Caco-2 (cell line): ENCODE results near the gene BCAR1. TPM values are rescaled to one million over a fixed set of nuclear protein-coding genes. Genes with fewer than 3 reads are reported as not detected.

ENCODE experiments used
- BruUV-seq: library from RNA; stranded (reverse); fragments of 400-500 nt; replicated peaks from 2 replicates; lab custom pipeline; 2021; lab: Mats Ljungman, UMichigan
- CTCF ChIA-PET: fragments of 300-600 bp; sonication (Branson Sonifier 250); formaldehyde crosslinking; loops from one replicate; lab custom pipeline; 2022; ENCODE audit warnings: antibody characterized with exemption; lab: Charles Lee
- POLR2A ChIA-PET: fragments of 300-600 bp; sonication (Branson Sonifier 250); formaldehyde crosslinking; loops from one replicate; lab custom pipeline; 2022; ENCODE audit warnings: antibody characterized with exemption; lab: Charles Lee
- DNase-seq, 2 experiments: peaks; one replicate each; pipeline versions ENCODE4 v3.0.0 to v3.0.0-alpha.2; 2020 to 2022
- H3K27me3 ChIP-seq: replicated peaks from 2 replicates; pipeline ENCODE4 v1.6.0; 2011; ENCODE audit warnings: low read length; ENCODE audit not compliant: control insufficient read depth, insufficient read depth
- H3K36me3 ChIP-seq: 2 replicates; pipeline ENCODE4 v1.5.1; 2011; ENCODE audit warnings: low read length; ENCODE audit not compliant: control insufficient read depth, insufficient read depth
- H3K4me1 ChIP-seq: fragments of 250-450 bp; sonication (Bioruptor Pico); 2 replicates; pipeline ENCODE4 v1.5.1; 2020; ENCODE audit warnings: mild to moderate bottlenecking
- H3K4me3 ChIP-seq: 2 replicates; pipeline ENCODE4 v1.5.1; 2011; ENCODE audit warnings: low read depth, mild to moderate bottlenecking, control low read depth, low read length
- H3K9me3 ChIP-seq: fragments of 250-450 bp; sonication (Bioruptor Pico); 2 replicates; pipeline ENCODE4 v1.5.1; 2020; ENCODE audit warnings: mild to moderate bottlenecking, moderate library complexity
- H3K27ac Mint-ChIP-seq: one replicate; pipeline ENCODE4 v1.8.0; 2022; ENCODE audit warnings: mixed read lengths; ENCODE audit not compliant: unreplicated experiment
- H3K27me3 Mint-ChIP-seq: one replicate; pipeline ENCODE4 v1.8.0; 2022; ENCODE audit warnings: mixed read lengths; ENCODE audit not compliant: insufficient read depth, unreplicated experiment
- H3K36me3 Mint-ChIP-seq: one replicate; pipeline ENCODE4 v1.8.0; 2022; ENCODE audit warnings: mild to moderate bottlenecking, mixed read lengths; ENCODE audit not compliant: insufficient read depth, unreplicated experiment
- H3K4me1 Mint-ChIP-seq: one replicate; pipeline ENCODE4 v1.8.0; 2022; ENCODE audit warnings: low read depth, mixed read lengths; ENCODE audit not compliant: unreplicated experiment
- H3K4me3 Mint-ChIP-seq: one replicate; pipeline ENCODE4 v1.8.0; 2022; ENCODE audit warnings: mild to moderate bottlenecking, moderate library complexity, mixed read lengths; ENCODE audit not compliant: unreplicated experiment
- H3K9me3 Mint-ChIP-seq: one replicate; pipeline ENCODE4 v1.8.0; 2022; ENCODE audit warnings: mixed read lengths; ENCODE audit not compliant: unreplicated experiment
- CTCF ChIP-seq, 2 experiments: fragments of 200-600 bp in 1 of 2; IDR thresholded peaks; 1 replicate in 1 of 2; 2 replicates in 1 of 2; pipeline versions ENCODE4 v1.5.1 to v1.8.0; 2011 to 2022; ENCODE audit warnings: antibody characterized with exemption in 1 of 2, control low read depth in 1 of 2, inconsistent platforms in 1 of 2, low read depth in 1 of 2, low read length in 1 of 2, mild to moderate bottlenecking in 1 of 2, moderate library complexity in 1 of 2; ENCODE audit not compliant: insufficient read depth in 1 of 2, severe bottlenecking in 1 of 2, unreplicated experiment in 1 of 2
- intact Hi-C: fragments of 100-400 bp; cut with micrococcal nuclease; formaldehyde crosslinking; loops from one replicate; pipeline ENCODE4 v1.10.0; 2022; ENCODE audit not compliant: unreplicated experiment
- total RNA-seq: library from RNA; stranded (reverse); gene quantifications from 2 replicates; pipeline ENCODE4 v1.2.3, GENCODE V29; 2022

The BCAR1 gene
- total RNA-seq, 1 experiment from 2014 or later = 95.5 TPM

GRCh38 chr16:75258807-75259141, 7.3 kb upstream of the BCAR1 start:
- Mint-ChIP-seq H3K27me3 (no peaks in the 10 kb centered on the region), H3K27ac (no peak overlapping the region), H3K36me3 (peaks cover 14% of the 10 kb centered on the region), H3K4me3 (no peak overlapping the region), H3K9me3 (no peaks in the 10 kb centered on the region), H3K4me1 (peaks cover 43% of the 10 kb centered on the region)
- peaks cover 32% of the 10 kb centered on the region for H3K4me1 ChIP-seq
- DNase-seq = no peak
- peaks cover 5% of the 10 kb centered on the region; the same call in 1 of the 2 replicates for H3K36me3 ChIP-seq
- no TSS peak for BruUV-seq
- no peaks in the 10 kb centered on the region for H3K9me3 ChIP-seq
- H3K27me3 ChIP-seq = no peaks in the 10 kb centered on the region
- POLR2A ChIA-PET = no interaction called here
- TF ChIP-seq CTCF (IDR thresholded peaks at IDR 0.05; ENCODE audit: insufficient read depth in 1 of 2, low read depth in 1 of 2, low read length in 1 of 2, severe bottlenecking in 1 of 2, unreplicated experiment in 1 of 2) = no peak
- intact Hi-C loops = no loop called here
- H3K4me3 ChIP-seq = no peak overlapping the region
- CTCF ChIA-PET = no interaction called here

GRCh38 chr16:75257886-75258806, 6.7 kb upstream of the BCAR1 start:
- TF ChIP-seq CTCF (IDR thresholded peaks at IDR 0.05; ENCODE audit: insufficient read depth in 1 of 2, low read depth in 1 of 2, low read length in 1 of 2, severe bottlenecking in 1 of 2, unreplicated experiment in 1 of 2) = no peak
- H3K9me3 Mint-ChIP-seq = no peaks in the 10 kb centered on the region
- no peak for DNase-seq
- Histone ChIP-seq H3K36me3 (peaks cover 2% of the 10 kb centered on the region; the same call in 1 of the 2 replicates), H3K27me3 (no peaks in the 10 kb centered on the region), H3K4me1 (peaks cover 32% of the 10 kb centered on the region), H3K4me3 (no peak overlapping the region), H3K9me3 (no peaks in the 10 kb centered on the region)
- BruUV-seq = no TSS peak
- ChIA-PET CTCF (no interaction called here), POLR2A (no interaction called here)
- intact Hi-C loops = no loop called here
- H3K4me3 Mint-ChIP-seq = no peak overlapping the region
- peaks cover 43% of the 10 kb centered on the region for H3K4me1 Mint-ChIP-seq
- H3K27me3 Mint-ChIP-seq = no peaks in the 10 kb centered on the region
- H3K27ac Mint-ChIP-seq = peak overlapping the region; percentile 54
- peaks cover 8% of the 10 kb centered on the region for H3K36me3 Mint-ChIP-seq

- Histone ChIP-seq H3K4me1 (peaks cover 32% of the 10 kb centered on the region), H3K9me3 (no peaks in the 10 kb centered on the region), H3K4me3 (no peak overlapping the region), H3K36me3 (0 out of 2 replicates have a peak, but pooled peaks cover 2% of the 10 kb centered on the region), H3K27me3 (no peaks in the 10 kb centered on the region)
- Mint-ChIP-seq H3K36me3 (peaks cover 11% of the 10 kb centered on the region), H3K9me3 (no peaks in the 10 kb centered on the region), H3K27ac (no peak overlapping the region), H3K27me3 (no peaks in the 10 kb centered on the region), H3K4me1 (peaks cover 42% of the 10 kb centered on the region), H3K4me3 (no peak overlapping the region)
- ChIA-PET POLR2A (no interaction called here), CTCF (no interaction called here)
- DNase-seq = peak in 1 of 2 experiments; percentile 32
- no peak for TF ChIP-seq CTCF (IDR thresholded peaks at IDR 0.05; ENCODE audit: insufficient read depth in 1 of 2, low read depth in 1 of 2, low read length in 1 of 2, severe bottlenecking in 1 of 2, unreplicated experiment in 1 of 2)
- BruUV-seq = no TSS peak
- intact Hi-C loops = no loop called here
Observed at GRCh38 chr16:75256696-75257343, 5.4 kb upstream of the BCAR1 start.
